Kidney (tissue), 14 donors: ENCODE measurements around the gene ABLIM3. TPM values are rescaled to one million over a fixed set of nuclear protein-coding genes. Genes with fewer than 3 reads are reported as not detected.

Experiments used
- DNase-seq, 5 donors: peaks; one replicate each; pipeline ENCODE4 v3.0.0-alpha.2; 2013 to 2020
- FAIRE-seq: peaks from 2 replicates; lab custom pipeline; 2012; peaks lifted over from hg19 to GRCh38; lab: Jason Lieb, UNC
- H3K27ac ChIP-seq, 2 donors: one replicate each; pipeline ENCODE4 v1.7.0; 2013; ENCODE audit warnings: low read depth in 2 of 2, low read length in 2 of 2, inconsistent platforms in 1 of 2
- H3K27me3 ChIP-seq: one replicate; pipeline ENCODE4 v1.7.1; 2013; ENCODE audit warnings: low read length, inconsistent platforms; ENCODE audit not compliant: control insufficient read depth, insufficient read depth
- H3K36me3 ChIP-seq, 3 donors: one replicate each; pipeline versions ENCODE4 v1.7.0 to v1.7.1; 2013; ENCODE audit warnings: low read length in 3 of 3, control low read depth in 1 of 3, inconsistent platforms in 1 of 3; ENCODE audit not compliant: insufficient read depth in 3 of 3, control insufficient read depth in 2 of 3
- H3K4me1 ChIP-seq, 3 donors: one replicate each; pipeline versions ENCODE4 v1.7.0 to v1.7.1; 2013; ENCODE audit warnings: low read length in 3 of 3, inconsistent platforms in 1 of 3, low read depth in 1 of 3; ENCODE audit not compliant: control insufficient read depth in 2 of 3, insufficient read depth in 2 of 3
- H3K4me3 ChIP-seq, 3 donors: one replicate each; pipeline versions ENCODE4 v1.7.0 to v1.8.1; 2013; ENCODE audit warnings: low read length in 3 of 3, control low read depth in 1 of 3, inconsistent platforms in 1 of 3
- H3K9ac ChIP-seq, 3 donors: one replicate each; pipeline versions ENCODE4 v1.7.0 to v1.7.1; 2013; ENCODE audit warnings: low read length in 3 of 3, control low read depth in 1 of 3, inconsistent platforms in 1 of 3
- H3K9me3 ChIP-seq, 3 donors: one replicate each; pipeline versions ENCODE4 v1.7.0 to v1.7.1; 2013; ENCODE audit warnings: low read length in 3 of 3, control low read depth in 1 of 3, inconsistent platforms in 1 of 3; ENCODE audit not compliant: control insufficient read depth in 2 of 3, insufficient read depth in 1 of 3
- CTCF ChIP-seq: IDR thresholded peaks from 3 replicates; pipeline ENCODE4 v1.5.1; 2012; ENCODE audit warnings: mild to moderate bottlenecking, moderate library complexity, borderline replicate concordance; ENCODE audit not compliant: insufficient read depth; ENCODE audit errors: extremely low read depth
- intact Hi-C: fragments of 100-400 bp; cut with DNase I; formaldehyde crosslinking; loops from one replicate; pipeline ENCODE4 v1.11.1; 2022
- polyA plus RNA-seq: library from polyadenylated mRNA; stranded (reverse); fragments of 350-450 nt; fragmentation: Illumina TruSeq; extraction: RNeasy Lipid Tissue Mini Kit (QIAGEN cat#74804); gene quantifications from one replicate; pipeline ENCODE4 v1.2.3, GENCODE V29; 2014; ENCODE audit warnings: low read depth, low replicate concordance; ENCODE audit not compliant: insufficient read depth
- total RNA-seq: library from RNA; stranded (reverse); fragmentation: NEBNext Ultra II Directional; extraction: Animal tissue kit (Norgen Biotek cat#: 25700); gene quantifications from one replicate; pipeline ENCODE4 v1.2.1, GENCODE V29; 2021
- donor health status: control.
- donor health status: control.
- donor health status: control.
- donor health status: control.
- donor health status: control.
- donor health status: DM: yes; HTN: yes; CAD: no.
- donor health status: Normal renal cell carcinoma (clear cell type).

ABLIM3 gene
- total and polyA plus RNA-seq, 2 donors from 2014 or later, result 20.1 to 21.7 TPM

GRCh38 chr5:149288436-149288835 is 147.1 kb downstream of the ABLIM3 start:
- H3K9me3 ChIP-seq, result no peaks in the 10 kb centered on the region
- no peaks in the 10 kb centered on the region for H3K27me3 ChIP-seq
- H3K4me3 ChIP-seq, result no peak overlapping the region
- H3K9ac ChIP-seq, result no peak overlapping the region
- peak overlapping the region; percentile 54 to 66 for H3K27ac ChIP-seq
- no peak for TF ChIP-seq CTCF
- no peaks in the 10 kb centered on the region for H3K4me1 ChIP-seq
- no peaks in the 10 kb centered on the region for H3K36me3 ChIP-seq
- intact Hi-C loops, result no loop called here
- FAIRE-seq (no peak), DNase-seq (peak in 1 of 5 donors; percentile 46)

- H3K27ac ChIP-seq, result peak overlapping the region in 1 of 2 donors; percentile 66
- no peaks in the 10 kb centered on the region for H3K27me3 ChIP-seq
- peak in 1 of 5 donors; percentile 76 for DNase-seq
- H3K9ac ChIP-seq, result no peak overlapping the region
- H3K4me1 ChIP-seq, result no peaks in the 10 kb centered on the region
- no peak for FAIRE-seq
- no peak overlapping the region for H3K4me3 ChIP-seq
- intact Hi-C loops, result no loop called here
- no peak for TF ChIP-seq CTCF
- no peaks in the 10 kb centered on the region for H3K9me3 ChIP-seq
- no peaks in the 10 kb centered on the region for H3K36me3 ChIP-seq
Observed at GRCh38 chr5:149289301-149289700, 148.0 kb downstream of the ABLIM3 start.

GRCh38 chr5:149294872-149295829 is 153.9 kb downstream of the ABLIM3 start:
- FAIRE-seq, result no peak
- peaks cover 0 to 14% (median 14%) of the 10 kb centered on the region in 3 donors for H3K4me1 ChIP-seq
- DNase-seq, result peak in 1 of 5 donors; percentile 41

More at GRCh38 chr5:149294872-149295829, 153.9 kb downstream of the ABLIM3 start:
- no peaks in the 10 kb centered on the region for H3K27me3 ChIP-seq
- H3K4me3 ChIP-seq, result no peak overlapping the region
- no peaks in the 10 kb centered on the region for H3K9me3 ChIP-seq
- intact Hi-C loops, result no loop called here
- H3K36me3 ChIP-seq, result no peaks in the 10 kb centered on the region
- H3K9ac ChIP-seq, result no peak overlapping the region
- no peak for TF ChIP-seq CTCF
- no peak overlapping the region for H3K27ac ChIP-seq
